HepG2 (cell line): ENCODE measurements around the gene PCIF1. TPM values are rescaled to one million over a fixed set of nuclear protein-coding genes. Genes with fewer than 3 reads are reported as not detected.
A peak's percentile ranks its signal among the peaks of the same experiment; 100 is the strongest.

Source experiments
- ARHGAP35 ChIP-seq: sonication (generic); formaldehyde crosslinking; IDR thresholded peaks from 2 replicates; pipeline ENCODE4 v1.9.0; 2022; ENCODE audit warnings: mild to moderate bottlenecking, inconsistent platforms, moderate library complexity, missing genetic modification reagents, borderline replicate concordance
- CENPT ChIP-seq: sonication (generic); formaldehyde crosslinking; IDR thresholded peaks from 2 replicates; pipeline ENCODE4 v1.8.0; 2022; ENCODE audit warnings: low read depth, mild to moderate bottlenecking, moderate library complexity, missing genetic modification reagents
- CENPX ChIP-seq: sonication (generic); formaldehyde crosslinking; IDR thresholded peaks from 2 replicates; pipeline ENCODE4 v1.9.0; 2021; ENCODE audit warnings: mild to moderate bottlenecking, missing genetic modification reagents, moderate library complexity
- CHCHD3 ChIP-seq: sonication (generic); formaldehyde crosslinking; IDR thresholded peaks from 2 replicates; pipeline ENCODE4 v1.8.0; 2022; ENCODE audit warnings: mild to moderate bottlenecking, missing genetic modification reagents, moderate library complexity
- GRHL1 ChIP-seq: sonication (generic); formaldehyde crosslinking; conservative IDR thresholded peaks from 2 replicates; pipeline ENCODE4 v1.8.0; 2022; ENCODE audit warnings: missing genetic modification reagents
- HBP1 ChIP-seq: IDR thresholded peaks from 2 replicates; pipeline ENCODE4 v1.6.1; 2016; ENCODE audit warnings: low read depth, control low read depth
- HES4 ChIP-seq: sonication (generic); formaldehyde crosslinking; IDR thresholded peaks from 2 replicates; pipeline ENCODE4 v1.9.0; 2021; ENCODE audit warnings: mild to moderate bottlenecking, missing genetic modification reagents, borderline replicate concordance
- NCOA2 ChIP-seq: sonication (generic); formaldehyde crosslinking; IDR thresholded peaks from 2 replicates; pipeline ENCODE4 v1.8.0; 2022; ENCODE audit warnings: inconsistent platforms
- RAD51 ChIP-seq: fragments of 450-650 bp; IDR thresholded peaks from 2 replicates; pipeline ENCODE4 v1.6.1; 2016; ENCODE audit warnings: borderline replicate concordance
- TGIF2 ChIP-seq: IDR thresholded peaks from 2 replicates; pipeline ENCODE4 v1.6.1; 2016; ENCODE audit warnings: control low read depth, missing compliant biosample characterization
- U2AF1 ChIP-seq: fragments of 200-400 bp; formaldehyde crosslinking; optimal IDR thresholded peaks from 2 replicates; pipeline ENCODE3; 2017; ENCODE audit warnings: mild to moderate bottlenecking, low read depth, low read length
- ZFX ChIP-seq: sonication (generic); formaldehyde crosslinking; IDR thresholded peaks from 2 replicates; pipeline ENCODE4 v1.4.0; 2020; ENCODE audit warnings: mild to moderate bottlenecking, low read depth, missing genetic modification reagents, moderate library complexity
- ZNF280D ChIP-seq: sonication (generic); formaldehyde crosslinking; IDR thresholded peaks from 2 replicates; pipeline ENCODE4 v1.5.1; 2020; ENCODE audit warnings: mild to moderate bottlenecking, missing genetic modification reagents
- ZNF556 ChIP-seq: sonication (generic); formaldehyde crosslinking; IDR thresholded peaks from 2 replicates; pipeline ENCODE4 v1.4.0; 2020; ENCODE audit warnings: mild to moderate bottlenecking, missing genetic modification reagents, borderline replicate concordance
- ZNF607 ChIP-seq: sonication (generic); formaldehyde crosslinking; IDR thresholded peaks from 2 replicates; pipeline ENCODE4 v1.5.1; 2020; ENCODE audit warnings: missing genetic modification reagents, mild to moderate bottlenecking, borderline replicate concordance
- ZNF770 ChIP-seq: sonication (generic); formaldehyde crosslinking; IDR thresholded peaks from 2 replicates; pipeline ENCODE4 v1.5.0; 2020; ENCODE audit warnings: mild to moderate bottlenecking, missing genetic modification reagents
- ZNF788 ChIP-seq: sonication (generic); formaldehyde crosslinking; IDR thresholded peaks from 2 replicates; pipeline ENCODE4 v1.5.0; 2020; ENCODE audit warnings: mild to moderate bottlenecking, missing genetic modification reagents, borderline replicate concordance
- ZNF850 ChIP-seq: sonication (generic); formaldehyde crosslinking; conservative IDR thresholded peaks from 2 replicates; pipeline ENCODE4 v1.9.0; 2021; ENCODE audit warnings: mild to moderate bottlenecking, missing genetic modification reagents
- polyA plus RNA-seq, 8 experiments: library from polyadenylated mRNA; depleted of rRNA in 3 of 8; stranded (reverse) in 7 of 8; unstranded in 1 of 8; fragments of >200 nt; fragmentation: Illumina TruSeq in 4 of 8; extraction: Trizol in 4 of 8; gene quantifications; 2 replicates each; pipeline versions ENCODE4 v1.2.1 to v1.2.3, GENCODE V29; 2011 to 2016; ENCODE audit warnings: low read depth in 4 of 8, missing spikeins in 1 of 8, mixed read lengths in 1 of 8; ENCODE audit not compliant: insufficient read depth in 1 of 8
- total RNA-seq, 5 experiments: library from RNA; depleted of rRNA; stranded (reverse); fragments of >200 nt; fragmentation: Illumina TruSeq; extraction: Trizol; gene quantifications; 2 replicates each; pipeline ENCODE4 v1.2.3, GENCODE V29; 2016; ENCODE audit warnings: low read depth in 1 of 5

The PCIF1 gene
- total and polyA plus RNA-seq, 2 of the 13 experiments (the other 11 are each of a cell fraction or from before 2014, with no cell fraction given), result 20.9 to 24.4 TPM

GRCh38 chr20:45890077-45890984 is 44.2 kb upstream of the PCIF1 start (continued):
- TF ChIP-seq HBP1 (CRISPR knock-in tag) (peak; percentile 87; the same call in 1 of the 2 replicates), CENPT (CRISPR knock-in tag) (no peak; the same call in 1 of the 2 replicates), TGIF2 (CRISPR knock-in tag) (peak; percentile 78), RAD51 (no peak), ARHGAP35 (CRISPR knock-in tag) (peak; percentile 34; the same call in 1 of the 2 replicates), ZFX (peak; percentile 92), NCOA2 (CRISPR knock-in tag) (peak; percentile 77), HES4 (CRISPR knock-in tag) (0 out of 2 replicates have a peak, but pooled peaks have one; percentile 7), ZNF556 (CRISPR knock-in tag) (no peak), U2AF1 (peak; percentile 6), ZNF788 (CRISPR knock-in tag) (peak; percentile 60; the same call in 1 of the 2 replicates), CHCHD3 (CRISPR knock-in tag) (peak; percentile 30; the same call in 1 of the 2 replicates), ZNF850 (CRISPR knock-in tag) (0 out of 2 replicates have a peak, but pooled peaks have one; percentile 1), GRHL1 (CRISPR knock-in tag) (no peak), ZNF607 (CRISPR knock-in tag) (peak; percentile 93), CENPX (CRISPR knock-in tag) (no peak), ZNF280D (peak; percentile 62; the same call in 1 of the 2 replicates), ZNF770 (CRISPR knock-in tag) (0 out of 2 replicates have a peak, but pooled peaks have one; percentile 7)
